Endodermal cell (in vitro differentiated cells): ENCODE measurements around the gene IRS2. TPM values are rescaled to one million over a fixed set of nuclear protein-coding genes. Genes with fewer than 3 reads are reported as not detected.

Experiments
- DNase-seq: peaks from one replicate; pipeline ENCODE4 v3.0.0-alpha.2; 2017
- H3K27ac ChIP-seq: 2 replicates; pipeline ENCODE4 v1.5.1; 2013; ENCODE audit warnings: mild to moderate bottlenecking, low read depth, low read length, moderate library complexity
- H3K27me3 ChIP-seq: 2 replicates; pipeline ENCODE4 v1.6.1; 2013; ENCODE audit warnings: mild to moderate bottlenecking, low read length, moderate library complexity; ENCODE audit not compliant: insufficient read depth, control insufficient read depth, poor library complexity, severe bottlenecking
- H3K36me3 ChIP-seq: 2 replicates; pipeline ENCODE4 v1.7.0; 2013; ENCODE audit warnings: mild to moderate bottlenecking, low read length, moderate library complexity; ENCODE audit not compliant: control insufficient read depth, insufficient read depth
- H3K4me1 ChIP-seq: one replicate; pipeline ENCODE4 v1.7.0; 2013; ENCODE audit warnings: low read length; ENCODE audit not compliant: control insufficient read depth, insufficient read depth
- H3K4me3 ChIP-seq: 2 replicates; pipeline ENCODE4 v1.5.1; 2013; ENCODE audit warnings: mild to moderate bottlenecking, low read length, moderate library complexity
- H3K9ac ChIP-seq: 2 replicates; pipeline ENCODE4 v1.6.1; 2013; ENCODE audit warnings: mild to moderate bottlenecking, low read length, moderate library complexity; ENCODE audit not compliant: poor library complexity, severe bottlenecking; ENCODE audit errors: extremely low read depth
- H3K9me3 ChIP-seq: 2 replicates; pipeline ENCODE4 v1.6.1; 2013; ENCODE audit warnings: mild to moderate bottlenecking, low read length, moderate library complexity; ENCODE audit not compliant: control insufficient read depth
- H3K27ac Mint-ChIP-seq: 2 replicates; pipeline ENCODE4 v1.8.0; 2020; ENCODE audit warnings: mixed read lengths
- H3K27me3 Mint-ChIP-seq: 2 replicates; pipeline ENCODE4 v1.8.0; 2021; ENCODE audit warnings: mild to moderate bottlenecking, mixed read lengths; ENCODE audit not compliant: insufficient read depth
- H3K36me3 Mint-ChIP-seq: 2 replicates; pipeline ENCODE4 v1.8.0; 2020; ENCODE audit warnings: low read depth, mixed read lengths
- H3K4me1 Mint-ChIP-seq: 2 replicates; pipeline ENCODE4 v1.8.0; 2020; ENCODE audit warnings: mixed read lengths
- H3K4me3 Mint-ChIP-seq: 2 replicates; pipeline ENCODE4 v1.8.0; 2020; ENCODE audit warnings: mild to moderate bottlenecking, moderate library complexity, mixed read lengths
- H3K9me3 Mint-ChIP-seq: 2 replicates; pipeline ENCODE4 v1.8.0; 2020; ENCODE audit warnings: mild to moderate bottlenecking, mixed read lengths
- CTCF ChIP-seq: fragments of 200-600 bp; sonication (generic); conservative IDR thresholded peaks from 2 replicates; pipeline ENCODE4 v1.5.0; 2021; ENCODE audit warnings: antibody characterized with exemption, mild to moderate bottlenecking
- WGBS, 2 experiments: methylation state at CpG; one replicate each; pipeline versions ENCODE4 v1.1.5 to v1.1.7; 2013; ENCODE audit warnings: missing lambda C conversion rate in 2 of 2, mixed read lengths in 1 of 2; ENCODE audit not compliant: insufficient coverage in 1 of 2, insufficient read length in 1 of 2; 5-methylcytosine and 5-hydroxymethylcytosine counted together
- total RNA-seq, 2 donors: library from RNA; stranded (reverse); fragmentation: NEBNext Ultra II Directional in 1 of 2; extraction: Animal tissue kit (Norgen Biotek cat#: 25700) in 1 of 2; gene quantifications; 2 replicates in 1 of 2; 3 replicates in 1 of 2; pipeline ENCODE4 v1.2.1, GENCODE V29; 2021

IRS2 gene
- total RNA-seq, 2 donors from 2014 or later, result 16.9 to 23.7 TPM

GRCh38 chr13:109781384-109782065, 4.9 kb downstream of the IRS2 start:
- Mint-ChIP-seq H3K27me3 (peaks cover 2% of the 10 kb centered on the region), H3K27ac (no peak overlapping the region), H3K36me3 (peaks cover 16% of the 10 kb centered on the region), H3K4me3 (peak overlapping the region; percentile 51), H3K4me1 (peaks cover 44% of the 10 kb centered on the region), H3K9me3 (no peaks in the 10 kb centered on the region)
- no peak overlapping the region for H3K9ac ChIP-seq
- H3K4me3 ChIP-seq, result peak overlapping the region; percentile 73
- no peaks in the 10 kb centered on the region for H3K9me3 ChIP-seq
- WGBS, 2 experiments, result 93 to 95% methylated on average over 16 to 28 of the region's 28 CpGs
- no peaks in the 10 kb centered on the region for H3K4me1 ChIP-seq
- DNase-seq, result no peak
- H3K27ac ChIP-seq, result no peak overlapping the region
- H3K27me3 ChIP-seq, result no peaks in the 10 kb centered on the region
- TF ChIP-seq CTCF, result no peak
- peaks cover 3% of the 10 kb centered on the region for H3K36me3 ChIP-seq

GRCh38 chr13:109780845-109781383, 5.5 kb downstream of the IRS2 start:
- Mint-ChIP-seq H3K4me3 (peak overlapping the region; percentile 51), H3K27me3 (peaks cover 2% of the 10 kb centered on the region), H3K27ac (no peak overlapping the region), H3K9me3 (no peaks in the 10 kb centered on the region), H3K4me1 (peaks cover 44% of the 10 kb centered on the region), H3K36me3 (peaks cover 16% of the 10 kb centered on the region)
- H3K36me3 ChIP-seq, result peaks cover 3% of the 10 kb centered on the region
- H3K9me3 ChIP-seq, result no peaks in the 10 kb centered on the region
- H3K9ac ChIP-seq, result no peak overlapping the region
- WGBS, 2 experiments, result 85 to 86% methylated on average over 3 to 11 of the region's 11 CpGs
- no peak for TF ChIP-seq CTCF
- H3K4me3 ChIP-seq, result peak overlapping the region; percentile 73
- H3K27me3 ChIP-seq, result no peaks in the 10 kb centered on the region
- no peak for DNase-seq
- H3K27ac ChIP-seq, result no peak overlapping the region
- H3K4me1 ChIP-seq, result no peaks in the 10 kb centered on the region

GRCh38 chr13:109779876-109780510, 6.4 kb downstream of the IRS2 start:
- H3K4me3 Mint-ChIP-seq, result peak overlapping the region; percentile 51
- no peak overlapping the region for H3K9ac ChIP-seq
- peaks cover 44% of the 10 kb centered on the region for H3K4me1 Mint-ChIP-seq
- no peak for TF ChIP-seq CTCF
- no peaks in the 10 kb centered on the region for H3K9me3 ChIP-seq
- H3K9me3 Mint-ChIP-seq, result no peaks in the 10 kb centered on the region
- H3K27me3 ChIP-seq, result no peaks in the 10 kb centered on the region
- peak overlapping the region; percentile 73 for H3K4me3 ChIP-seq
- H3K36me3 ChIP-seq, result peaks cover 3% of the 10 kb centered on the region
- peaks cover 16% of the 10 kb centered on the region for H3K36me3 Mint-ChIP-seq
- H3K27me3 Mint-ChIP-seq, result peaks cover 2% of the 10 kb centered on the region
- H3K4me1 ChIP-seq, result no peaks in the 10 kb centered on the region
- no peak overlapping the region for H3K27ac Mint-ChIP-seq
- no peak overlapping the region for H3K27ac ChIP-seq
- no peak for DNase-seq
- WGBS, 2 experiments, result 78 to 93% methylated on average over 1 to 6 of the region's 7 CpGs
